Brain microvascular endothelial cell (primary cell): ENCODE measurements around the gene PGAP3.

Source experiments
- DNase-seq: peaks from one replicate; pipeline ENCODE4 v3.0.0-alpha.2; 2020
- H3K27ac ChIP-seq: fragments of 250-450 bp; sonication (Bioruptor Pico); 2 replicates; pipeline ENCODE4 v1.5.1; 2020; ENCODE audit warnings: mild to moderate bottlenecking, moderate library complexity
- H3K27me3 ChIP-seq: fragments of 250-450 bp; sonication (Bioruptor Pico); replicated peaks from 2 replicates; pipeline ENCODE4 v1.5.1; 2020; ENCODE audit warnings: mild to moderate bottlenecking
- H3K36me3 ChIP-seq: fragments of 250-450 bp; sonication (Bioruptor Pico); replicated peaks from 2 replicates; pipeline ENCODE4 v1.5.1; 2020; ENCODE audit warnings: mild to moderate bottlenecking
- H3K4me3 ChIP-seq: 2 replicates; pipeline ENCODE4 v1.5.1; 2011; ENCODE audit warnings: low read depth, mild to moderate bottlenecking, control low read depth, low read length, moderate library complexity
- in situ Hi-C: cut with HindIII; loops from 2 replicates; pipeline ENCODE4 v1.10.0; 2017; ENCODE audit warnings: low sequenced_read_pairs, low pct_ligation_motif_present
- TF ChIP-seq, protein P1 (sequence below): IDR thresholded peaks from 2 replicates; pipeline ENCODE4 v1.5.1; 2011; ENCODE audit warnings: low read depth, mild to moderate bottlenecking, moderate library complexity, low read length, control low read depth, inconsistent platforms; ENCODE audit errors: missing control alignments

The PGAP3 gene

DNA sequence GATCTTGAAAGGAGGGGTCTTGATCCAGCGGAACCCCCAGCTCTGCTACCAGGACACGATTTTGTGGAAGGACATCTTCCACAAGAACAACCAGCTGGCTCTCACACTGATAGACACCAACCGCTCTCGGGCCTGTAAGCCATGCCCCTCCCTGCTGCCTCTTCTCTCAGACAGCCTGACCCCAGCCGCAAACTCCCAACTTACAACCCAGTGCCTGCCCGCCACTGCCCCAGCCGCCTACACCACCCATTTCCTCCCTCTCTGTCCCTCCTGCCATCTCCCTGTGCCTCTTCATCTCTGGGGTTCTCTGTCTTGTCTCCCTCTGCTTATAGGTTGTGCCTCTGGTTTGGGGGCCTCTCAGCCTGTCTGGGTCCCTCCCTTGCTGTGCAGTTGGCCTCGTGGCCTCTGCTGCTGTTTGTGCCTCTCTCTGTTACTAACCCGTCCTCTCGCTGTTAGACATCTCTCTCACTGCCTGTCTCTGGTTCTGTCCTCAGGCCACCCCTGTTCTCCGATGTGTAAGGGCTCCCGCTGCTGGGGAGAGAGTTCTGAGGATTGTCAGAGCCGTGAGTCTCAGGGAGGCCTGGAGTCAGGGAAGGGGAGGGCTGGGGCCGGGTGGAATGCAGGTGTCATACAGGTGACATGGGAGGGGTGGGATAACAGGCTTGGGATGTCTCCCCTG lies 21.6 kb upstream of the PGAP3 start:
- TF ChIP-seq, protein P1, sequence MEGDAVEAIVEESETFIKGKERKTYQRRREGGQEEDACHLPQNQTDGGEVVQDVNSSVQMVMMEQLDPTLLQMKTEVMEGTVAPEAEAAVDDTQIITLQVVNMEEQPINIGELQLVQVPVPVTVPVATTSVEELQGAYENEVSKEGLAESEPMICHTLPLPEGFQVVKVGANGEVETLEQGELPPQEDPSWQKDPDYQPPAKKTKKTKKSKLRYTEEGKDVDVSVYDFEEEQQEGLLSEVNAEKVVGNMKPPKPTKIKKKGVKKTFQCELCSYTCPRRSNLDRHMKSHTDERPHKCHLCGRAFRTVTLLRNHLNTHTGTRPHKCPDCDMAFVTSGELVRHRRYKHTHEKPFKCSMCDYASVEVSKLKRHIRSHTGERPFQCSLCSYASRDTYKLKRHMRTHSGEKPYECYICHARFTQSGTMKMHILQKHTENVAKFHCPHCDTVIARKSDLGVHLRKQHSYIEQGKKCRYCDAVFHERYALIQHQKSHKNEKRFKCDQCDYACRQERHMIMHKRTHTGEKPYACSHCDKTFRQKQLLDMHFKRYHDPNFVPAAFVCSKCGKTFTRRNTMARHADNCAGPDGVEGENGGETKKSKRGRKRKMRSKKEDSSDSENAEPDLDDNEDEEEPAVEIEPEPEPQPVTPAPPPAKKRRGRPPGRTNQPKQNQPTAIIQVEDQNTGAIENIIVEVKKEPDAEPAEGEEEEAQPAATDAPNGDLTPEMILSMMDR, result no peak
- Histone ChIP-seq H3K36me3 (peaks cover 31% of the 10 kb centered on the region), H3K27ac (no peak overlapping the region), H3K4me3 (no peak overlapping the region), H3K27me3 (no peaks in the 10 kb centered on the region)
- in situ Hi-C loops, result no loop called here
- no peak for DNase-seq

DNA sequence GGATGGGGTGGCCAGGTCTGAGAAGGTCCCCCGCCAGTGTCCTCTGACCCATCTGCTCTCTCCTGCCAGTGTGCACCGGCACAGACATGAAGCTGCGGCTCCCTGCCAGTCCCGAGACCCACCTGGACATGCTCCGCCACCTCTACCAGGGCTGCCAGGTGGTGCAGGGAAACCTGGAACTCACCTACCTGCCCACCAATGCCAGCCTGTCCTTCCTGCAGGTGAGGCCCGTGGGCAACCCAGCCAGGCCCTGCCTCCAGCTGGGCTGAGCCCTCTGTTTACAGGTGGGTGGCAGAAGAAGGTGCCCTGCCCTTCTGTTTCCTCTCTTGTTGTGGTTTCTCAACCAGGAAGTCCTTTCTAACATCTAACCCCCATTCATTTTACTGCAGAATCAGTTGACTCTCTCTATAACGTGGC lies 19.1 kb upstream of the PGAP3 start:
- TF ChIP-seq, protein P1, result no peak
- no peak overlapping the region for H3K4me3 ChIP-seq
- in situ Hi-C loops, result no loop called here
- H3K27ac ChIP-seq, result no peak overlapping the region
- peaks cover 31% of the 10 kb centered on the region for H3K36me3 ChIP-seq
- H3K27me3 ChIP-seq, result no peaks in the 10 kb centered on the region
- DNase-seq, result no peak

DNA sequence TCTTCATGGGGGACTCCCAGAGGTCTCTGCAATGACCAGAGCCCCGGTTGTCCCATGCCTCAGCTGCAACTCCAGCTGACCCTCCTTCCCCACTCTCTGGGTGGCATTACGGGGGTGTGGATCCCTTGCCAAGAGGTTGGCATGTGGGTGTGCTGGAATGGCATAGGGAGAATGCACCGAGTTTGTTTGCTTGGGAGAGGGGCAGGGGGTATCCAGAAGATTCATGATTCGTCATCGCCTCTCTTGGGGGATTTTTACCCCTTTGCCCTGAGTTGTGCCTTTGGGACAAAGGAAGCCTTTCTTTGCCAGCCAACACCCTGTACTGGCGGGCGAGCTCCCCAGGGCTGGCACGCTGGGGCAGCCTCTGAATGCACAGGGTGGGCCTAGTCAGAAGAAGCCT lies 18.5 kb upstream of the PGAP3 start:
- Histone ChIP-seq H3K27me3 (no peaks in the 10 kb centered on the region), H3K36me3 (peaks cover 26% of the 10 kb centered on the region), H3K4me3 (no peak overlapping the region), H3K27ac (no peak overlapping the region)
- no peak for DNase-seq
- TF ChIP-seq, protein P1, result no peak
- in situ Hi-C loops, result no loop called here

DNA sequence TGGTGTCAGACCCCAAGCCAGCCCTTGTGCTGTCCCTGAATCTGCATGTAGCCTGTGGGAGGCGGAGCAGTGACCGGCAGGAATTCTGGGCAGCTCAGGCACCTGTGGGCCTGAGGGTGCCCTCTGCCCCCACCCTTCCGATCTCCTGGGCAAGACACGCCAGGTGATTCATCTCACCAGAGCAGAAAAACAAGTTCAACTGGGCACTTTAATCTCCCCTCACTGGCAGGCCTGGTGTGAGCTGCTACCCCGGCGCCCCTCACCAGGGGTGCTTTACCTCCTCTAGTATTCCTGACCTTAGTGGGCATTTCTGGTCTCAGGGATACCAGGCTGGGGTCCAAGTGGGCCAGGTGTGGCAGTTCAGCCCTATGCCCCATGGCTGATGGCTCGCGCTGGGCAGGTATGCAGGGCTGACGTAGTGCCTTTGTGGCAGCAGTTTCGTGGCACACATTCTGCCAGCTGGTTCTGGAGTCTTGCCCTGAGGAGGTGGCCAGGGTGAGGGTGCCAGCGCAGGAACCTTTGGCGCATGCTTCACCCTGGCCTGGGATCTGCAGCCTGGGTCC lies 18.0 kb upstream of the PGAP3 start:
- in situ Hi-C loops, result no loop called here
- Histone ChIP-seq H3K36me3 (peaks cover 22% of the 10 kb centered on the region), H3K4me3 (no peak overlapping the region)

DNA sequence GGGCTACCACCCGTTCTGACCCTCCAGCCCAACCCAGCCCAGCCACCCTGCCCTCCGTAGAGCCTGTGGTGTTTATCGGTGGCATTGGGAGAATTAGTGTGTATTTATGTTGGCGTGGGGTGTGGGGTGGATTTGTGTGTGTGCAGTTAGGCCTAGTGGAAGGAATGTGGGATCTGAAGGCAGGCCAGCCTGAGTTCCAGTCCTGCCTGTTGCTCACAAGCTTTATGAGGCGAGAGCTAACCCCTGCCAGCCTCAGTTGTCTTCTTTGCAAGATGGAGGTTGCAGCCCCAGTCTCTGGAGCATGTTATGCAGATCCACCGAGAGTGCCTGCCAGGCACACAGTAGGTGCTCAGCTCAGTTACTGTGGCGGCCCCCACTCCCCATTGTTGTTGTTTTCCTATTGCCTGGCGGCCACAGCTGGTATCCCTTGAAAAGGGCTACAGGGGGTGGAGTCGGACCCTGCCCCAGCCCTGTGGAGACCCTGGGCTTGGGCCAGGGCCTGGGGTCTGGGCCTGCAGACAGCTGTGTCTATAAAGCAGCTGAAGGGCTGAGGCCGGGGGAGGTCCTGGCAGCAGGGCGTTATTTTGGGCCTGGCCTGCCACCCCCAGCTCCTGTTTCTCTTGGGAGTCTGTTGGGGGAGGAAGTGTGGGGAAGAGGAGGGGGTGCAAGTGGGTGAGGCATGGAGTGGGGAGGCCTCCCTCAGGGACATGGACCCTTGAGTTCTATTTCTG lies 17.1 kb upstream of the PGAP3 start:
- H3K36me3 ChIP-seq, result peaks cover 21% of the 10 kb centered on the region
- H3K27ac ChIP-seq, result no peak overlapping the region
- H3K4me3 ChIP-seq, result no peak overlapping the region
- TF ChIP-seq, protein P1, result peak; percentile 42
- no peaks in the 10 kb centered on the region for H3K27me3 ChIP-seq
- DNase-seq, result peak; percentile 27
- in situ Hi-C loops, result no loop called here

More for the DNA sequence above, 18.0 kb upstream of the PGAP3 start:
- TF ChIP-seq, protein P1, result no peak
- H3K27ac ChIP-seq, result no peak overlapping the region
- no peak for DNase-seq
- no peaks in the 10 kb centered on the region for H3K27me3 ChIP-seq
